GM23248 (cell line): ENCODE results near the gene SPTBN4.

Experiments used
- EZH2 ChIP-seq: fragments of 200-600 bp; sonication (generic); IDR thresholded peaks from 2 replicates; pipeline ENCODE4 v1.6.1; 2018; ENCODE audit warnings: antibody characterized with exemption, mild to moderate bottlenecking; ENCODE audit not compliant: insufficient read depth, poor library complexity, severe bottlenecking
- EZH2phosphoT487 ChIP-seq: fragments of 200-600 bp; sonication (generic); IDR thresholded peaks from 2 replicates; pipeline ENCODE4 v1.6.1; 2018; ENCODE audit warnings: antibody characterized with exemption, moderate library complexity, mild to moderate bottlenecking, low read depth; ENCODE audit not compliant: insufficient read depth

DNA sequence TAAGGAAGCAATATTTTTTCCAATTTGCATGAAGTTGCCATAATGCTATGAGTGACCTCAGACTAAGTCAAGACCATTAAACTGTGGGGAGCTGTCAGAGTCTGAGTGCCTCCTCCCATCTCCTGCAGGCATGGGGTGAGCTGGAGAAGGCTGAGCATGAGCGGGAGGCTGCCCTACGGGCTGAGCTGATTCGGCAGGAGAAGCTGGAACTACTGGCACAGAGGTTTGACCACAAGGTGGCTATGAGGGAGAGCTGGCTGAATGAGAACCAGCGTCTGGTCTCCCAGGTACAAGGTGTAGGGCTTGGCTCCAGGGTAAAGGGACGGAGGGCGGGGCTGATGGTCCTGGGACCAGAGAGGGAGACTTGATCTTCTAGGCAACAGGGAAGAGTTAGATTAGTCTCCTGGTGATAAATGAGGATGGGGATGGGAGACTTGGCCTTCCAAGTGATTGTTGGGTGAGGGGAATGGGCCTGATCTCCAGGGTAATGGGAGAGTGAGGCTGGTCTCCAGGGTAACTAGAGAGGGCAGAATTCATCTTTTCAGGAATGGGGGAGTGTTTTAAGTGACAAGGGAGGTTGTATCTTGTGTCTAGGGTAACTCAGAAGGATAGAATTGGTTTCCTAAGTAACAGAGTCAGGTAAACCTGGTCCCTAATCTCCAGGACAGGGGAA lies 36.0 kb downstream of the SPTBN4 start:
- no peak for TF ChIP-seq EZH2phosphoT487
- no peak for TF ChIP-seq EZH2
